Measurements from ENCODE around the gene TRMT44.

The TRMT44 gene

DNA sequence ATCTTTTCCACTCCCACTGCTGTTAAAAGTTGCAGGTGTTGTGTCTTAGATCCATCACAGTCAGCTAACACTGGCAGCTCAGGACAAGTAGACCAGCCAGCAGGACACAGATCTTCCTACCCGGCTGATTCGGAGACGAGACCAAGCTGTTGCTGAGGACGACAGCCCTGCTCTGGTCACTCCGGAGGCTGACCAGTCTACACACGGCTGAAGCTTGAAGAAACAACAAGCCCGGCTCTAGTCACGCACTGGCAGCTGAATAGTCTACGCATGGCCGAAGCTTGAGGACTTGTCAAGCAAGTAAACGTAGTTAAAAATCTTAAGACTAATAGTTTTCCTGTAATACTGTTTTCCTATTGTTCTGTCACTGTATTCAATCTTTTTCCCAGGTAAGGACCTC lies 1.8 kb upstream of the TRMT44 start:
- DNase-seq: no peak

DNA sequence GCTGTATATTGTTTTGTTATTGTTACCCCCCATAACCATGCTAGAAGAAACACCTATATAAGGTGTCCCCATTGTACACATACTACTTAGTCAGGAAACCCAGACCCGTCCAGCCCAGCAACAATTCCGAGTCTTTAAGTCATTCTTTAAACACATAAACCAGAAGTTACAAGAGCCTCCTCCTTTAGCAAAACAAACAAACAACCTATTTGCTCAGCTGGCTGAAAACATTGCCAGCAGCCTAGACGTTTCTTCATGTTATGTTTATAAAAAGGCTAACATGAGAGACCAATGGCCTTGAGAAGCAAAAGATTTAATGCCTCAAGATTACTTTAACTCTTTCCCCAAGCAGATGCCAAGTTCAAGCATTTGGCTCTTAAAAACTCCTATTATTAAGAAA lies 1.4 kb upstream of the TRMT44 start:
- no peak for DNase-seq

DNA sequence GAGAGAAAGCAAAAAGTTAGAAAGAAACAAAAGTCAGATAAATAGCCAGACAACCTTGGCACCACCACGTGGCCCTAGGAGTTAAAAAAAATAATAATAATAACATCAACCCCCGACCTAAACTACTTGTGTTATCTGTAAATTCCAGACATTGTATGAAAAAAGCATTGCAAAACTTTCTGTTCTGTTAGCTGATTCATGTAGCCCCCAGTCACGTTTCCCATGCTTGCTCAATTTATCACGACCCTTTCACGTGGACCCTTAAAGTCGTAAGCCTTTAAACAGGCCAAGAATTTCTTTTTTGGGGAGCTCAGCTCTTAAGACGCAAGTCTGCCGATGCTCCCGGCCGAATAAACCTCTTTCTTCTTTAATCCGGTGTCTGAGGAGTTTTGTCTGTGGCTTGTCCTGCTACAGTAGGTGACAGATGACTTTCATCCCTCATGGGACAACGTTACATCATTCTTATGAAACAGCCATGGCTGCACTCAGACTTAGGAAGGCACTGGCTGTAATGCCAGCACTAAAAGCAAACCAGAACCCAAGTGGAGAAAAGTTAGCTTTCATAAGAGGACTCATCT lies 574 bp upstream of the TRMT44 start:
- DNase-seq: peak in 1 of 2 donors; percentile 10

DNA sequence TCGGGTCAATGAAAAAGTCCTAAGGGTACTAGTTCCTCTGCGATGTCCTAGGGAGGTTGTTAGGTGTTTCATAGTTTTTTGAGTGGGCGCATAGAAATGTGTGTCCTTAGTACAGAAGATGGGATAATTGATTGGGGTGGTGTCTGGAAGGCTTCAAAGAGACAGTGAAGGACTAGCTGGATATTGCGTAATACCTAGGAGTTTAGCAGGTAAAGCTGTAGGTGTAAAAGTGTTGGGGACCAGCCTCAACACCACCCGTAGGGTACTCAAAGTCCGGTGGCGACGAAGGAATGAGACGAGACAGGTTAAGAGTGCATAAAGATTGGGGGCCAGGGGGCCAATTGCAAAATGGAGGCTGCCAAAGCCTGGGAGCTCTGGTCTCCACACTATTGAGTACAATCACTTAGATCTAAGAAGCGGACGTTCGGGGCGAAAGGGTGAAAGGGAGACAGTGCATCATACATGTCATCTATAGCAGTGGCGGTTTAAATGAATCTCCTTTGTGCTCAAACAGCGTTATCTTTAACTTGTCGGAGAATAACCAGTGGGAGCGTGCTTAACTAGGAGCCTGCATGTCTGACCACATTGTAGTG lies 1.0 kb downstream of the TRMT44 start:
- DNase-seq: no peak

DNA sequence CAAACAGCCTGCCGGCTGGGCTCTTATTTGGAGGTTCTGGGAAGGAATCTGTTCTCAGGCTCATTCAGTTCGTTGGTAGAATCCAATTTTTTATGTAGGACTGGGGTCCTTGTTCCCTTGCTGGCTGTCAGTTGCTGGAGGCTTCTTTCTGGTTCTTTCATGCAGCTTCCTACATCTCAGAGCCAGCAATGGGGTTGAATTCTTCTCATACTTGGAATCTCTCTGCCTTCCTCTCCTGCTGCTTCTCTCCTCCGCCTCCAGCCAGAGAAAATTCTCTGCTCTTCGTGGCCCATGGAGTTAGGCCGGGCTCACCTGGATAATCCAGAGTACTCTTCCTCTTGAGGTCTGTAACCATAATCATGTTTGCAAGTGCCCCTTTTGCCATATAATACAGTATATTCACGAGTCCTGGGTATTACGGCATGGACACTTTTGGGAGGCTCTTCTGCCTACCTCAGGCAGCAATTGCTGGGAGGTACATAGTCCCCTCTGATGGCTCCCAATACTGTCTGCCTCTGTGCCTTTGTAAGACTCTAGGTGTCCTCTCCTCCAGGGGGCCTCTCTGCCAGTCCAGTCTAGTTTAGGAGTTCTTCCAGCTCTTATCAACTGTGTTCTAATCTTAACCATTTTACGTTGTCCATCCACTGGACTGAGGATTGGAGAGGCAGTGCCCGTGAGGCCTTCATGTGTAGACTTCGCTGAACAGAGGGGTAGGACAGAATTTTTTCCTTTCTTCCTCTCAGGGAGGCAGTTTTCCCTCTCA lies 2.2 kb downstream of the TRMT44 start:
- DNase-seq: no peak

DNA sequence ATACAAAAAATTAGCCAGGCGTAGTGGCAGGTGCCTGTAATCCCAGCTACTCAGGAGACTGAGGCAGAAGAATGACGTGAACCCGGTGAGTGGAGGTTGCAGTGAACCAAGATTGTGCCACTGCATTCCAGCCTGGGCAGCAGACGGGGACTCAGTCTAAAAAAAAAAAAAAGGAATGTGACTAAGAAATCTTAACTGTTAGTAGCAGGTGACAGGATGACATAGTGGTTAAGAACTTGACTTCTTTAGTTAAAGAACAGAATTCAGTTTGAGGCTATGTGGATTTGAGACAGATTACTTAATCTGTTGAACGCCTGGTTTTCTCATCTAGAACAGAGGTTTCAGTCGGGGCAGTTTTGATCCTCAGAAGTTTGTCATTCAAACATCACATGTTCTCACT lies 3.2 kb downstream of the TRMT44 start:
- no peak for DNase-seq

DNA sequence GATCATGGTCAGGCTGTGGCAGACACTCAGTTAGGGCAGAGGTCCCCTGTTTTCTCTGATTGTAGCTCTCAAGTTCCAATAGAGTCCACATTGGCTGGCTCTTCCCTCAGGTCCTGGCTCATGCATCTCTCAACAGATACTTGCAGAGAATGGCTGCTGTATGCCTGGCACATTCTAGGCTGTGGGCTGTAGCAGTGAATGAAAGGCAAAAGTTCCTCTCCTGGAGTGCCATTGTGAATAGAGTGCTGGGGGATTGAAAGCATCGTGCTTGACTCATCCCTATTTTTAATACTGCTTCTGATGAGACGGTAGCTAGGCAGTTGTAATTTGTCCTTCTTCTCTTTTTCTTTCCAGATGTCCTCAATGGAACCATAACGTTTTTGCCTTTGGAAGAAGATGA lies 5.5 kb downstream of the TRMT44 start:
- no peak for DNase-seq

DNA sequence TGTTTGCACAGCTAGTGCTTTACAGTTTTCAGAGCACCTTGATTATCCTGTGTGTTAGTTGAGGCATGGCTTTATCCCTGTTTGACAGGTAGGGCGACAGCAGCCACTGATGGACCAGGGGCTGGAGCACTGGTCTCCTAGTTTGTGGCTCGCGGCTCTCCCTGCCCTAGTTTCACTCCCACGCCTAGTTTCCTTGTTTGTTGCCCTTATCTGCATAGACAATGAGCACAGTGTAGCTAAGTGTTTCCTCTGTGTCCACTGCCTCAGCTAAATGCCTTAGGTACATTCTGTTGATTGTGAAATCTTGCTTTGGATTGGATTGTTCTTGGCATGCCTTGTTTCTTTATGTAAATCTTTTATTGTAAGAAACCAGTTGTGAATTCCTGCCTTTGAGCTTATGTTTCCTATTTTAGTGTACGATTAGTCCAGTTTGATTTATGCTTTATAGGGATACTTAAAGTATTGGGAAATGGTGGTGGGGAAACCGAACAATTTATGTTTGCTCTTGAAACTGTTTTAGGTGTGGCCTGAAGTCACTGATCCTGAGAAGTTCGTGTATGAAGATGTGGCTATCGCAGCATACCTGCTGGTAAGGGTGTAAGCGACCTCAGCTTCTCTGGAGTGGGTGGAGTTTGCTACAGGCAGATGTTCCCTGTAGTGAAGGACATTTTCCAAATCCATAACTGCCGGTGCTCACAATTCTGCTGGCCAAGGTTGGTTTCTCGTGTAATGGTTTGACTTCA lies 11.0 kb downstream of the TRMT44 start:
- DNase-seq: no peak

DNA sequence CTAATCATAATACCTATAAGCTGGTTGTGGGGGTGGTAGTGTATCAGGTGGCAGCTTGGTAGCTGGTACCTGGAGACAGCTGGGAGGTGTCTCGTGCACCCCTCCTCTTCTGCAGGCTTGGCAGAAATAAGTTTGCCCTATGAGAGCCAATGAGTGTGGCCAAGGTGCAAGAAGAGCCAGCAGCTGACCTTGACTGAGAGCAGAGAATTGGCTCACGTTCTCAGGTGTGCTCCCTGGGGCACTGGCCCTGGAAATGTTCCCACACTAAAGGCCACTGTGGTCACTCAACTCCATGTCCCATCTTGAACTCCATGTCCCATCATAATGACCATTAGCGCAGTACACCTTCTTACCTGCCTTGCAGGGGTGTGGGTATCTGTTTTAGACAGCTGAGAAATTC lies 13.4 kb downstream of the TRMT44 start:
- no peak for DNase-seq

DNA sequence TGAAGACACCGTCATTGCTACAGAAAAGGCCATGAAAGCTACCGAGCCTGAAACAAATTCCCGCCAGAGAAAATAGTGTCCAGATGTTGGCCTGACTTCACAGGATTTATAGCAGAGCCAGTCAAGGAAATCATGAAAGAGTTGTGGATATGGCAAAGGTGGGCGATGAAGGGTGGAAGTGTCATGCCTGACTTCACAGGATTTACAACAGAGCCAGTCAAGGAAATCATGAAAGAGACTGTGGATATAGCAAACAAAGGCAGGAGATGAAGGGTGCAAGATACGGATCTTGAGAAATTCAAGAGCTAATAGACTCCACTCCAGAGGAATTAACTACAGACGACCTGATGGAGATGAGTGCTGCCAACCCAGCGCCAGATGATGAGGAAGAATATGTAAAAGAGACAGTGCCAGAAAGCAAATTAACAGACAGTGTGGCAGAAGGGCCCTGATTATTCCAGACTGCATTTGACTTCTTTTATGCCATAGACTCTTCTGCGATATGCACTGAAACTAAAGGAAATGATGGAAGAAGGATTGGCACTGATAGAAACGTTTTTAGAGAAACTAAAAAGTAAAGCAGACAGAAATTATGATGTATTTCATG lies 17.2 kb downstream of the TRMT44 start:
- DNase-seq: no peak

DNA sequence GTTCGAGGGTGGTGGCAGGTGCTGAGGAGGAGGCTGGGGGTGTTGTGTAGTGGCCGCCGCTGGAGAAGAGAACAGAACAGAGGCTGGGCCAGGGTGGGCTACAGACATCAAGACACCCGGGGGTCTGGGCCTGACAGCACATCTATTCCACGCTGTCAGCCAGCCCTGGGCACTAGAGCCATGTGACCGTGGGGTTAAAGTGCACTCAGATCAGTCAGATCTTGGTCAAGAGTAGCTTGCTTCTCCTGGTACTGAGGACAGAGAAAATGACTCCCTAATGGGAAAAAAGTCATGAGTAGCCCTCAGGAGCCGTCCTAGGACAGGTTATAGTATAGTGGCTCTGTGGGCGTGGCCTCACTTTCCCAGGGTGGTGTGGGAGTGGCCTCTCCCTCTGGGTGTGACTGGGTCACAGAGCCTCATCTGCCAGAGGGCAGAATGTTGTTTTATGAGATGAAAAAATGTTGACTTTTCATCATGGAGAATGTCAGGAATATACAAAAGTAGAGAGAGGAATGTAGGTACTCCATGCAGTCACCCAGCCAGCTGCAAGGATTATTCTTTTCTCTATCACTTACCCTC lies 19.4 kb downstream of the TRMT44 start:
- no peak for DNase-seq

DNA sequence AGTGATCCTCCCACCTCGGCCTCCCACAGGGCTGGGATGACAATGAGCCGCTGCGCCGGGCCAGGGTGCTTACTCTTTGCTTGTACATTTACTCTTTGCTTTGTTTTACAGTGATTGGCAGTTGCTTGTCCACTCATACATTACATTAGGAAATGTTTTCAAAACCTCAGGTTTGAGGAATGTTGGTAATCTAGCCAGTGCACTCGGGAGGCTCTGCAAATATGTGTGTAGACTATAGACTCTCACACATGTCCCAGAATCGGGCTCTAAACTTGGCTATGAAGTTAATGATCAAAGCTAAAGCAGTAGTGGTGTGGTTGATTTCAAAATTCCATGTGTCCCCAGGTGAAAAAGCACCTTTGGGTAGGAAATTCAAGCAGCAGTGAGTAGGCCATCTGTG lies 20.5 kb downstream of the TRMT44 start:
- no peak for DNase-seq

DNA sequence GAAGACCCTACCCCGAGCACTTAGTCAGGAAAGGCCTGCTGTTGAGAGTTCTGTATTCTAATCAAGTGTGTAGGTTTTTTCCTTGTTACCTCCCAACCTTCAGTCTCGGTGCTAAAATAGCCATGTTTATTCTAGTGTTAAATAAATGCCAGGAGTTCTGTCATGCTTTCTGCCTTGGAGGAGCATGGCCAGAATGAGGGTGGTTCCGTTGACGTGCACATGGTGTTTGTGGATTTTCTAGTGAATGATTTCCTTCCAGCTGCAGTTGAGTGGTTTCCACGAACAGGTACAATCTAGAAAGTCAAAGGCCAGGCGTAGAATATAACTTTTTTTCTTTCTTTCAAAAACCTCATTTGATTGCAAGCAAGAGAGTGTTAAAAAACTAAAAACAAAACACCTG lies 21.0 kb downstream of the TRMT44 start:
- no peak for DNase-seq

DNA sequence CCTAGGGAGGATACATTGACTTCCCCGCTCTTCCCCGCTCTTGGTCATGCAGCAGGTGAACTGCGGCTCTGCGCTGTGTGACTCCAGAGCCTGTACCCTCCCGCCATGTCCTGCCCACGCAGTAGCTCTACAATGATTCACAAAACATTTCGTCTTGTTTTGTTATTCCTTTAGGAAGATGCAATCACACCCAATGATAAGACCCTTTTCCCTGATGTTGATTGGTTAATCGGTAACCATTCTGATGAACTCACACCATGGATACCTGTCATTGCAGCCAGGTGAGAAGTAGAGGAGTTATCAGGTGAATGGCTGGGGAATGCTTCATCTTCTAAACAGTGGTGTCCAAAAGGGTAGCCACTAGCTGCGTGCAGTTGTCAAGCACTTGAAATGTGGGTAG lies 23.2 kb downstream of the TRMT44 start:
- DNase-seq: no peak

DNA sequence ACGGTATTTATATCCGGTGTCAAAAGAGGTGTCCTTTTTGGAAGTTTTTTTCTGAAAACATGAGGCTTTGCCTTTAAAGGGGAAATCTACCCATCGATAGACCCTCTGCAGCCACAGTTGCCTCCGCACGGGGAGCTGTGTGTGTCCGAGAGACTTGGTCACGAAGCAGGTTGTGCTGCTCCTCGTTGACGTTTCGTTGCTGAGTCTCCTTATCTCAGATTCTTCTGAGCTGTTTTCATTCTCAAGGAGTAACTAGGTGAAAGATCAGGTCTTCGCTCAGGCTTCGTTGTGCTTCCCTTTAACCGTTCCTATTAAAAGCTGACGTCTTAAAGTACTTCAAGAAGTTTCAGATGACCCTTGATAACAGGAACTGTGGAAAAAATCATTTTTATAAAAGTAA lies 23.8 kb downstream of the TRMT44 start:
- no peak for DNase-seq

DNA sequence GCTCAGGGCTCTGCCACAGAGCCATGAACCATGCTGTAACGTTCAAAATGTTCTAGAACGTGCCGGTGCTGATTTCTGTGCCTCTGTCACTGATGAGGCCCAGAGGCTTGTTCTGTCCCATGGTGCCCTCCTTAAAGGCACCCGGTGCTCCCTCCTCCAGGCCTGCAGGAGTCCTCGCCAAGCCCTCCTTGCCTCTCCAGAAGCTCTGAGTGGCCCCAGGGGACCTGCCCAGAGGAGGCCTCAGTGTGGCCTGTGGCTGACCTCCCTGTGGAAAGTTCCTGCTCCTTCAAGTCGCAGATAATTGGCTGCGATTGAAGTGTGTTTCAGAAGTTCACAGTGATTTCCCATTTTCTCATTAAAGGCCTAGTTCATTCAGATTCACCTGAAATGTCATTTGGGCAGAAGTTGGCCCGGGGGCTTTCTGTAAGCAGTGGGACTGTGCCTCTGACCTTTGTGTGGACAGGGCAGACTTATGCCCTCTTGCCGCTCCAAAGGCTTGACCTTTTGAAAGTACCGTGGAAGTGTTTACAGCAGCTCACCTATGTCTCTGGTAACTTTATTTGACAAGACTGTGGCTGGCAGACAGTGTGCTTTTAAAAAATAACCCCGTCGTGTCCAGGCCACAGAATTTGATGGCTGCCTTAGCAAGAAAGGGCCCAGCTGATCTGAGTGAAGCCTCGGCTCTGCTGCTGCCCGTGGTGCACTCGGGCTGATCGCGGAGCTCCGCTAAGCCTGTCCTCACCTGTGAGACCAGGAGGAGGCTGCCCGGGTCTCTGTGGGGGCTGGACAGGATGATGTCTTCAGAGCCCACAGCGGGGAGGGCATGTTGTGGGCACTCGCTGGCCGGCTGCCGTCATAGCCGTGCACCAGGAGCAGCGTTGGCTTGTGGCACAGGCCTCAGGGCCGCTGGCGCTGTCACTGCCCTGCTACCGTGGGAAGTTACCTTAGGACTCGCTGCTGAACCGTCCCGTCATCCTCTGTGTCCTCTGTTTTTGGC lies 25.3 kb downstream of the TRMT44 start:
- DNase-seq: no peak

DNA sequence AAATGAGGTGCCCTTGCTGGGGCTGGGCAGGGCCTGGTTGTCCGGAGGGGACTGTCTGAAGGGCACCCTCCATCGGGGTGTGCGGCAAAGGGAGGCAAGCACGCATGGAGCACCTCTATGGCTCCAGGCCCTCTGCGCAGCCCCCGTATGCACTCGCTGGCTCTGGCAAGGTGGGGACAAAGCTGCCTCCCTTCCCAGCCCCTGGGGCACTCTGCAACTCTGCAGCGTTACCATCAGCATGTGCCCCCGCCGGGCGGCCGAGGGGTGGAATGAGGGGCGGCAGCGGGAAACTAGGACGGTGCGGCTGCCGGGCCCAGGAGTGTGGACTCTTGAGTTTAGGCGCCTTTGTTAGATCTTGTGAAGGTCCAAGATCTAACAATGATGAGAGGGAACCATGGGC lies 26.4 kb downstream of the TRMT44 start:
- DNase-seq: no peak

DNA sequence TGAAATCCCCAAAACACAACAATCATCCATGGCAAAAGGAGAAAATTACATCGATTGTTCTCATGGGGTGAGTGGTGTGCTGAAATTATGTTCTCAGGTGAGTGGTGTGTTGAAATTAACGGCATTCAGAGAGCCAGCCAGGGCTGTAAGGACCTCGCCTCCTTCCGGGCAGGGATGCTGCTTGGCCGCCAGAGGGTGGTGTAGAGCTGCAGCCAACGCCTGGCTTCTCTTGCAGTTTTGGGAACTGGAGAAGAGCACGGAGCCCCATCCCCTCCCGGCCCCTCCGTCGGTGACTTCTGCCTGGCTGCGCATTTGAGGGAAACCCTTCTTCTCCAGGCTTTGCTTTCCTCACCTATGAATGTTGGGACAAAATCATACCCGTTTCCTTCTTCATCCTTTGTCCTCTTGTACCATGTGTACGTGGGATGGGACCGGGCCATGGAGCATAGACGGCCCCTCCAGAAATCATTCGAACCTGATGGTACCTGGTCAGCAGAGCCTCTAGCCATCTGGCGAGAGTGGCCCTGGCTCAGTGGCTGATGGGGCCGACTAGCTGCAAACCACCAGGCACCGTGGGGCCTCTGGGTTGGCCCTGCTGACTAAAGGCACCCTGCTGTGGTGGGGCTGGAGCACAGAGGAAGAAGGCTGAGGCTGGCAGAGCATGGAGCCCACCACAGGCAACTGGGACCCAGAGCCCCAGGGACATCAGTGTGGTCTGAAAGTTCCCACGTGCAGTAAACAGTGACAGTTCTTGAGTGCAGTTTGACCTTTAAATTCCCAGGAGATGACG lies 28.4 kb downstream of the TRMT44 start:
- DNase-seq: peak; percentile 59 to 67

DNA sequence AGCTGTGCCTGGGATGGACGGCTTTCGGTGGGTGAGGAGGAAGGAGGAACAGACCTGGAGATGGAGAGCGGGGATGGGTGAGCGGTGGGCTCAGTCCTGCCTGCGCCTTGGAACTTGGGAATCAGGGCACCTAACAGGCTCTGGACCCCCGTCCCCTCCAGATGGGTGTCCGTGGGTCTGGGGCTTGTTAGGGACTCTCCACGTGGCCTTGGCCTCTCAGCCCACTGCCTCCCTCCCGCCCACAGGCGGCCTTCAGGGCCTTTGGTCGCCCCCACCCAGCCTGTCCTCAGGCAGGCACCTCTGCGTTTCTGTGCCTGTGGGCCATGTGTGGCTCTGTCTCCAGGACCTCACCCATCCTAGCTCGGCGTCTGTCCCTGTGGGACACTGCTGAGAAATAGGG lies 29.0 kb downstream of the TRMT44 start:
- DNase-seq: no peak

DNA sequence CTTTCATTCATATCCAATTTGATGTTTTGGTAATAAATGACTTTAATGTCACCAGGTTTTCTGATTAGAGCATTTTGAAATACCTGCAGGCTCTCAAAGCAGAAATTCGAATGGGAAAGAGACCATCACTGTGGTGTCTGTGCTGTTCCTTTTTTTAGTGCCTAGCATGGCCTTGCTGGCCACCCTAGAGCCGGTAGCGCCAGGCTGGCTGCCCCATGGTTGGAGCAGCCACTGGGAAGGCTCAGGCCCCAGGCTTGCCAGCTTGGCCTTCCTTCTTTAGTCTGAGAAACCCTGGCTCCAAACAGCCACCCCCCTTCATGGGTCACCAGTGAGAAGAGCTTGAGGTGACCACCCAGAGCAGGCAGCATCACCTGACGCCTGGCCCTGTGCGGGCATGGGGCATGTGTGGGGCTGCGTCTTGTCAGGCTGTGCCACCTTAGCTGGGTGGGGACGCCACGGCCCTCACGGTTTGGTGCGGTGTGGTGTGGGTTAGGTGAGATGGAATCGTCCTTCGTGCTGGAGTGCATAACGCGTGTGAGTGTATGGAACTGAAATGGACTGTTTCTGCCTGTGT lies 30.0 kb downstream of the TRMT44 start:
- DNase-seq: no peak
